HFF-Myc (cell line): ENCODE data around the gene NET1.
A peak's percentile ranks its signal among the peaks of the same experiment; 100 is the strongest.

ENCODE experiments used
- DNase-seq: peaks from one replicate; pipeline ENCODE4 v3.0.0-alpha.2; 2011; ENCODE audit warnings: low read depth; ENCODE audit errors: extremely low read depth
- H3K4me3 ChIP-seq: replicated peaks from 2 replicates; pipeline ENCODE4 v1.5.1; 2011; ENCODE audit warnings: low read depth, mild to moderate bottlenecking, control low read depth, low read length
- CTCF ChIP-seq: IDR thresholded peaks from 2 replicates; pipeline ENCODE4 v1.5.1; 2012; ENCODE audit warnings: mild to moderate bottlenecking, low read depth, low read length, control low read depth; ENCODE audit errors: missing control alignments

NET1 gene

GRCh38 chr10:5447611-5448071, 35.3 kb downstream of the NET1 start:
- peak overlapping the region; percentile 58 for H3K4me3 ChIP-seq
- no peak for TF ChIP-seq CTCF
- no peak for DNase-seq

- peak overlapping the region; percentile 58 for H3K4me3 ChIP-seq
- DNase-seq = no peak
These were observed 36.1 kb downstream of the NET1 start for GRCh38 chr10:5448333-5449001.

GRCh38 chr10:5449227-5449626, 36.9 kb downstream of the NET1 start:
- no peak for DNase-seq
- H3K4me3 ChIP-seq = peak overlapping the region; percentile 58
- no peak for TF ChIP-seq CTCF

More at GRCh38 chr10:5448333-5449001, 36.1 kb downstream of the NET1 start:
- TF ChIP-seq CTCF = no peak

GRCh38 chr10:5449823-5450222, 37.5 kb downstream of the NET1 start:
- H3K4me3 ChIP-seq = peak overlapping the region; percentile 58
- TF ChIP-seq CTCF = no peak
- no peak for DNase-seq

- peak overlapping the region; percentile 15; the same call in 1 of the 2 replicates for H3K4me3 ChIP-seq
- DNase-seq = no peak
- TF ChIP-seq CTCF = no peak
These were observed 38.4 kb downstream of the NET1 start for GRCh38 chr10:5450605-5451384.

GRCh38 chr10:5453749-5454489, 41.6 kb downstream of the NET1 start:
- no peak for TF ChIP-seq CTCF
- DNase-seq = no peak

More at GRCh38 chr10:5453749-5454489, 41.6 kb downstream of the NET1 start:
- no peak overlapping the region for H3K4me3 ChIP-seq
